Tibial nerve (tissue), 3 donors: ENCODE measurements around the gene UBLCP1.

ENCODE experiments used
- POLR2A ChIP-seq, 2 donors: fragments of 450-650 bp; IDR thresholded peaks; one replicate each; pipeline ENCODE4 v1.6.1; 2017; ENCODE audit warnings: antibody characterized with exemption in 2 of 2, mild to moderate bottlenecking in 2 of 2, moderate library complexity in 2 of 2
- TF ChIP-seq, protein P1 (sequence below), 5 experiments: fragments of 200-600 bp in 3 of 5; fragments of 450-650 bp in 2 of 5; sonication (generic) in 3 of 5; IDR thresholded peaks; one replicate each; pipeline ENCODE4 v1.5.1; 2016 to 2019; ENCODE audit warnings: antibody characterized with exemption in 5 of 5, mild to moderate bottlenecking in 3 of 5, moderate library complexity in 2 of 5

- TF ChIP-seq, protein P1, sequence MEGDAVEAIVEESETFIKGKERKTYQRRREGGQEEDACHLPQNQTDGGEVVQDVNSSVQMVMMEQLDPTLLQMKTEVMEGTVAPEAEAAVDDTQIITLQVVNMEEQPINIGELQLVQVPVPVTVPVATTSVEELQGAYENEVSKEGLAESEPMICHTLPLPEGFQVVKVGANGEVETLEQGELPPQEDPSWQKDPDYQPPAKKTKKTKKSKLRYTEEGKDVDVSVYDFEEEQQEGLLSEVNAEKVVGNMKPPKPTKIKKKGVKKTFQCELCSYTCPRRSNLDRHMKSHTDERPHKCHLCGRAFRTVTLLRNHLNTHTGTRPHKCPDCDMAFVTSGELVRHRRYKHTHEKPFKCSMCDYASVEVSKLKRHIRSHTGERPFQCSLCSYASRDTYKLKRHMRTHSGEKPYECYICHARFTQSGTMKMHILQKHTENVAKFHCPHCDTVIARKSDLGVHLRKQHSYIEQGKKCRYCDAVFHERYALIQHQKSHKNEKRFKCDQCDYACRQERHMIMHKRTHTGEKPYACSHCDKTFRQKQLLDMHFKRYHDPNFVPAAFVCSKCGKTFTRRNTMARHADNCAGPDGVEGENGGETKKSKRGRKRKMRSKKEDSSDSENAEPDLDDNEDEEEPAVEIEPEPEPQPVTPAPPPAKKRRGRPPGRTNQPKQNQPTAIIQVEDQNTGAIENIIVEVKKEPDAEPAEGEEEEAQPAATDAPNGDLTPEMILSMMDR (IDR thresholded peaks at IDR 0.05): no peak
- no peak for TF ChIP-seq POLR2A (IDR thresholded peaks at IDR 0.05)
Measured at GRCh38 chr5:159242656-159243055, 20.4 kb upstream of the UBLCP1 start.
